Tibial nerve (tissue), 4 donors: ENCODE measurements around the gene BCAT1.

ENCODE experiments used
- EP300 ChIP-seq, 2 donors: sonication (generic); formaldehyde crosslinking; IDR thresholded peaks; one replicate each; pipeline ENCODE4 v1.6.1; 2017; ENCODE audit warnings: antibody characterized with exemption in 2 of 2, mild to moderate bottlenecking in 1 of 2
- TF ChIP-seq, protein P1 (sequence below), 5 experiments: fragments of 200-600 bp in 3 of 5; fragments of 450-650 bp in 2 of 5; sonication (generic) in 3 of 5; IDR thresholded peaks; one replicate each; pipeline ENCODE4 v1.5.1; 2016 to 2019; ENCODE audit warnings: antibody characterized with exemption in 5 of 5, mild to moderate bottlenecking in 3 of 5, moderate library complexity in 2 of 5

DNA sequence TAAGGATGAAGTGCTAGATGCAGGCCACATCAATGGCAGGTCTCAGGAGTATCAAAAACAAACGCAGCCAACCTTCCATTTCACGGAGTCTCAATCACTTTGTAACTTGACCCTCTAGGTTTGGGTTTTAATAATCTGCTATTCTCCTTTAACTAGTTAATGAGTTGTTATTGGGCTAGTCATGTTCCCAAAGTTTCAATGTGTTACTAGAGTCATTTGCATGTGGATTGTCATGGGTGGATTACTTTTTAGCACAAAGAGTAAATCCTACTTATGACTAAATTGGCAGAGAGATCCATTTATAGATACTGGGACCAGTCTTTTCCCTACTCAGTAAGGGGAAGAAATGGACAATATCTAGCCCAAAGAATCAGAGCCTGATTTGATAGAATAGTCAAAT, 151.0 kb downstream of the BCAT1 start:
- TF ChIP-seq, protein P1, sequence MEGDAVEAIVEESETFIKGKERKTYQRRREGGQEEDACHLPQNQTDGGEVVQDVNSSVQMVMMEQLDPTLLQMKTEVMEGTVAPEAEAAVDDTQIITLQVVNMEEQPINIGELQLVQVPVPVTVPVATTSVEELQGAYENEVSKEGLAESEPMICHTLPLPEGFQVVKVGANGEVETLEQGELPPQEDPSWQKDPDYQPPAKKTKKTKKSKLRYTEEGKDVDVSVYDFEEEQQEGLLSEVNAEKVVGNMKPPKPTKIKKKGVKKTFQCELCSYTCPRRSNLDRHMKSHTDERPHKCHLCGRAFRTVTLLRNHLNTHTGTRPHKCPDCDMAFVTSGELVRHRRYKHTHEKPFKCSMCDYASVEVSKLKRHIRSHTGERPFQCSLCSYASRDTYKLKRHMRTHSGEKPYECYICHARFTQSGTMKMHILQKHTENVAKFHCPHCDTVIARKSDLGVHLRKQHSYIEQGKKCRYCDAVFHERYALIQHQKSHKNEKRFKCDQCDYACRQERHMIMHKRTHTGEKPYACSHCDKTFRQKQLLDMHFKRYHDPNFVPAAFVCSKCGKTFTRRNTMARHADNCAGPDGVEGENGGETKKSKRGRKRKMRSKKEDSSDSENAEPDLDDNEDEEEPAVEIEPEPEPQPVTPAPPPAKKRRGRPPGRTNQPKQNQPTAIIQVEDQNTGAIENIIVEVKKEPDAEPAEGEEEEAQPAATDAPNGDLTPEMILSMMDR (IDR thresholded peaks at IDR 0.05), result no peak
- TF ChIP-seq EP300 (IDR thresholded peaks at IDR 0.05), result no peak
